Endothelial cell of umbilical vein (primary cell): ENCODE measurements around the gene DPF1. TPM values are rescaled to one million over a fixed set of nuclear protein-coding genes. Genes with fewer than 3 reads are reported as not detected.

ENCODE experiments used
- BruUV-seq: library from RNA; stranded (reverse); fragments of 400-500 nt; replicated peaks from 2 replicates; lab custom pipeline; 2021; lab: Mats Ljungman, UMichigan
- CTCF ChIA-PET: fragments of 300-600, 350-600 bp; sonication (Branson Sonifier 250); formaldehyde crosslinking; loops from one replicate; lab custom pipeline; 2021; ENCODE audit warnings: antibody characterized with exemption, inconsistent platforms; lab: Charles Lee
- POLR2A ChIA-PET: fragments of 300-600, 350-600 bp; sonication (Branson Sonifier 250); formaldehyde crosslinking; loops from one replicate; lab custom pipeline; 2021; ENCODE audit warnings: antibody characterized with exemption, inconsistent platforms; lab: Charles Lee
- DNase-seq: peaks from one replicate; pipeline ENCODE4 v3.0.0-alpha.2; 2011; ENCODE audit warnings: low read depth, low spot score
- FAIRE-seq: peaks from 2 replicates; lab custom pipeline; 2011; peaks lifted over from hg19 to GRCh38; lab: Jason Lieb, UNC
- H2AFZ ChIP-seq: 2 replicates; pipeline ENCODE4 v1.6.0; 2012; ENCODE audit warnings: low read depth, low read length, control low read depth, inconsistent platforms
- H3K27ac ChIP-seq: 2 replicates; pipeline ENCODE4 v1.5.1; 2011; ENCODE audit warnings: low read depth, mild to moderate bottlenecking, control low read depth, low read length, moderate library complexity; ENCODE audit not compliant: insufficient read depth
- H3K27me3 ChIP-seq, 2 experiments: 2 replicates each; pipeline versions ENCODE4 v1.6.0 to v1.6.1; 2011; ENCODE audit warnings: low read length in 2 of 2, mixed read lengths in 1 of 2; ENCODE audit not compliant: control insufficient read depth in 2 of 2, insufficient read depth in 2 of 2
- H3K36me3 ChIP-seq, 2 experiments: 2 replicates in 1 of 2; 3 replicates in 1 of 2; pipeline ENCODE4 v1.5.1; 2011; ENCODE audit warnings: low read length in 2 of 2, mild to moderate bottlenecking in 1 of 2, moderate library complexity in 1 of 2; ENCODE audit not compliant: control insufficient read depth in 2 of 2, insufficient read depth in 2 of 2; ENCODE audit errors: extremely low read depth in 1 of 2
- H3K4me1 ChIP-seq: 3 replicates; pipeline ENCODE4 v1.5.1; 2011; ENCODE audit warnings: mild to moderate bottlenecking, low read length; ENCODE audit not compliant: control insufficient read depth, insufficient read depth; ENCODE audit errors: extremely low read depth
- H3K4me2 ChIP-seq: 2 replicates; pipeline ENCODE4 v1.6.1; 2011; ENCODE audit warnings: low read length, control low read depth, mixed read lengths; ENCODE audit not compliant: insufficient read depth
- H3K4me3 ChIP-seq, 3 experiments: fragments of 200-600 bp in 1 of 3; sonication (generic), shearing (Covaris generic) in 1 of 3; replicated peaks in 1 of 3; 2 replicates each; pipeline ENCODE4 v1.5.1; 2011 to 2016; ENCODE audit warnings: control low read depth in 3 of 3, low read length in 3 of 3, mild to moderate bottlenecking in 2 of 3, inconsistent platforms in 1 of 3, low read depth in 1 of 3, moderate library complexity in 1 of 3; ENCODE audit not compliant: insufficient read depth in 1 of 3
- H3K79me2 ChIP-seq: 2 replicates; pipeline ENCODE4 v1.6.0; 2012; ENCODE audit warnings: low read length, inconsistent platforms; ENCODE audit not compliant: control insufficient read depth, insufficient read depth
- H3K9ac ChIP-seq: replicated peaks from 2 replicates; pipeline ENCODE3; 2011; ENCODE audit warnings: low read length, control low read depth; ENCODE audit not compliant: insufficient read depth; ENCODE audit errors: extremely low read depth
- H3K9me1 ChIP-seq: replicated peaks from 3 replicates; pipeline ENCODE4 v1.6.0; 2011; ENCODE audit warnings: mild to moderate bottlenecking, low read length; ENCODE audit not compliant: control insufficient read depth, insufficient read depth; ENCODE audit errors: extremely low read depth
- H3K9me3 ChIP-seq: replicated peaks from 2 replicates; pipeline ENCODE4 v1.5.1; 2012; ENCODE audit warnings: low read length, inconsistent platforms; ENCODE audit not compliant: control insufficient read depth, insufficient read depth
- H4K20me1 ChIP-seq: replicated peaks from 2 replicates; pipeline ENCODE3; 2011; ENCODE audit warnings: mild to moderate bottlenecking, low read length; ENCODE audit not compliant: control insufficient read depth, insufficient read depth; ENCODE audit errors: extremely low read depth
- CTCF ChIP-seq, 2 donors: IDR thresholded peaks; 1 replicate in 1 of 2; 2 replicates in 1 of 2; pipeline ENCODE4 v1.5.1; 2011; ENCODE audit warnings: low read length in 2 of 2, mild to moderate bottlenecking in 2 of 2, moderate library complexity in 2 of 2, control low read depth in 1 of 2, inconsistent platforms in 1 of 2, low read depth in 1 of 2; ENCODE audit not compliant: insufficient read depth in 1 of 2; ENCODE audit errors: extremely low read depth in 1 of 2
- EZH2 ChIP-seq: IDR thresholded peaks from 2 replicates; pipeline ENCODE4 v1.6.1; 2012; ENCODE audit warnings: borderline replicate concordance, low read depth, mild to moderate bottlenecking, moderate library complexity, low read length, inconsistent platforms; ENCODE audit not compliant: severe bottlenecking
- FOS ChIP-seq: IDR thresholded peaks from 2 replicates; pipeline ENCODE4 v1.6.1; 2011; ENCODE audit warnings: mild to moderate bottlenecking, low read length, moderate library complexity, borderline replicate concordance; ENCODE audit not compliant: insufficient read depth
- GATA2 ChIP-seq: IDR thresholded peaks from 2 replicates; pipeline ENCODE4 v1.7.0; 2011; ENCODE audit warnings: low read depth, mild to moderate bottlenecking, moderate library complexity, mixed read lengths, low read length; ENCODE audit not compliant: insufficient read length, insufficient read depth
- JUN ChIP-seq: IDR thresholded peaks from 2 replicates; pipeline ENCODE4 v1.6.1; 2011; ENCODE audit warnings: borderline replicate concordance, low read depth; ENCODE audit not compliant: insufficient read length, insufficient read depth
- MYC ChIP-seq: IDR thresholded peaks from one replicate; pipeline ENCODE4 v1.6.1; 2011; ENCODE audit warnings: mild to moderate bottlenecking, low read depth, low read length
- POLR2A ChIP-seq: IDR thresholded peaks from 2 replicates; pipeline ENCODE4 v1.6.1; 2012; ENCODE audit warnings: low read depth, mild to moderate bottlenecking, control low read depth, low read length
- POLR2AphosphoS5 ChIP-seq: IDR thresholded peaks from 2 replicates; pipeline ENCODE4 v1.6.1; 2012; ENCODE audit warnings: low read depth, mild to moderate bottlenecking, control low read depth, low read length, moderate library complexity; ENCODE audit not compliant: insufficient read depth
- dilution Hi-C: fragments of 300-500 bp; cut with MboI; formaldehyde crosslinking; loops from one replicate; pipeline ENCODE4 v1.15.0; 2019; ENCODE audit warnings: low sequenced_read_pairs; ENCODE audit not compliant: extremely low pct_ligation_motif_present
- intact Hi-C: fragments of 100-400 bp; cut with micrococcal nuclease; formaldehyde crosslinking; loops from one replicate; pipeline ENCODE4 v1.10.0; 2022
- polyA plus RNA-seq, 4 experiments: library from polyadenylated mRNA; depleted of rRNA in 3 of 4; stranded (reverse) in 3 of 4; unstranded in 1 of 4; fragments of >200 nt; gene quantifications; 2 replicates each; pipeline versions ENCODE4 v1.2.1 to v1.2.3, GENCODE V29; 2011 to 2012; ENCODE audit warnings: missing spikeins in 1 of 4
- total RNA-seq: library from RNA; stranded (reverse); gene quantifications from 2 replicates; pipeline ENCODE4 v1.2.3, GENCODE V29; 2021
- TF ChIP-seq, protein P1 (sequence below): IDR thresholded peaks from 2 replicates; pipeline ENCODE4 v1.6.1; 2011; ENCODE audit not compliant: insufficient read depth, insufficient read length

DPF1 gene
- total and polyA plus RNA-seq, 2 donors (not counting 3 experiments of a cell fraction or from before 2014, with no cell fraction given) = 2.0 to 3.9 TPM

GRCh38 chr19:38182536-38183210 lies 41.3 kb downstream of the DPF1 start:
- BruUV-seq = no TSS peak
- Histone ChIP-seq H3K9me3 (no peaks in the 10 kb centered on the region), H2AFZ (no peak overlapping the region), H3K4me3 (no peak overlapping the region), H4K20me1 (no peaks in the 10 kb centered on the region), H3K9me1 (no peaks in the 10 kb centered on the region), H3K79me2 (no peaks in the 10 kb centered on the region), H3K9ac (no peak overlapping the region), H3K27me3 (no peaks in the 10 kb centered on the region), H3K4me1 (no peaks in the 10 kb centered on the region), H3K27ac (no peak overlapping the region), H3K36me3 (peaks cover 0 to 7% of the 10 kb centered on the region in 2 experiments), H3K4me2 (no peak overlapping the region)
- intact Hi-C loops = no loop called here
- dilution Hi-C loops = no loop called here
- TF ChIP-seq FOS (no peak), GATA2 (no peak), EZH2 (no peak)
- TF ChIP-seq, protein P1, sequence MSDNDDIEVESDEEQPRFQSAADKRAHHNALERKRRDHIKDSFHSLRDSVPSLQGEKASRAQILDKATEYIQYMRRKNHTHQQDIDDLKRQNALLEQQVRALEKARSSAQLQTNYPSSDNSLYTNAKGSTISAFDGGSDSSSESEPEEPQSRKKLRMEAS = no peak
- POLR2A ChIA-PET = no interaction called here
- DNase-seq (no peak), FAIRE-seq (no peak)
- CTCF ChIA-PET = interaction anchor here (0.6 to 3.1 kb wide), 2 partner anchors 74 to 281 kb away, joined by 3 to 9 read pairs; no protein-coding TSS in a partner anchor

GRCh38 chr19:38180071-38180470 lies 44.0 kb downstream of the DPF1 start:
- CTCF ChIA-PET = interaction anchor here (3.1 kb wide), 1 partner anchor 278 kb away, joined by 9 read pairs; no protein-coding TSS in a partner anchor
- no peak overlapping the region for H3K4me3 ChIP-seq
- dilution Hi-C loops = no loop called here
- no peaks in the 10 kb centered on the region for H4K20me1 ChIP-seq
- BruUV-seq = no TSS peak
- no peak overlapping the region for H2AFZ ChIP-seq
- H3K9ac ChIP-seq = no peak overlapping the region
- H3K27me3 ChIP-seq = no peaks in the 10 kb centered on the region
- H3K79me2 ChIP-seq = no peaks in the 10 kb centered on the region
- POLR2A ChIA-PET = no interaction called here
- FAIRE-seq (no peak), DNase-seq (no peak)
- H3K9me3 ChIP-seq = no peaks in the 10 kb centered on the region
- no peaks in the 10 kb centered on the region for H3K9me1 ChIP-seq
- H3K4me1 ChIP-seq = no peaks in the 10 kb centered on the region
- H3K27ac ChIP-seq = no peak overlapping the region
- no peak overlapping the region for H3K4me2 ChIP-seq
- intact Hi-C loops = no loop called here
- H3K36me3 ChIP-seq = peaks cover 0 to 8% of the 10 kb centered on the region in 2 experiments
- TF ChIP-seq CTCF (IDR thresholded peaks at IDR 0.05; ENCODE audit: extremely low read depth in 1 of 2, insufficient read depth in 1 of 2, low read depth in 1 of 2, low read length in 2 of 2) (no peak), FOS (no peak), POLR2A (no peak), MYC (no peak), POLR2AphosphoS5 (no peak), JUN (no peak), GATA2 (no peak), EZH2 (no peak)
- TF ChIP-seq, protein P1 = no peak
